ENCODE results near the gene FMO2.

GRCh38 chr1:171256940-171257606, 72.0 kb downstream of the FMO2 start:
- TF ChIP-seq EZH2phosphoT487 (IDR thresholded peaks at IDR 0.05; ENCODE audit: insufficient read depth, low read depth) (no peak), EZH2 (IDR thresholded peaks at IDR 0.05; ENCODE audit: insufficient read depth, poor library complexity, severe bottlenecking) (no peak)

Measured in GM23248 (cell line).